HG03280 (cell line): ENCODE results near the gene LSM3.

Experiments
- ATAC-seq: cut with Tn5 transposase; IDR thresholded peaks from one replicate; pipeline ENCODE4 v1.9.1; 2021; ENCODE audit warnings: mild to moderate bottlenecking, moderate library complexity; ENCODE audit not compliant: unreplicated experiment

The LSM3 gene

DNA sequence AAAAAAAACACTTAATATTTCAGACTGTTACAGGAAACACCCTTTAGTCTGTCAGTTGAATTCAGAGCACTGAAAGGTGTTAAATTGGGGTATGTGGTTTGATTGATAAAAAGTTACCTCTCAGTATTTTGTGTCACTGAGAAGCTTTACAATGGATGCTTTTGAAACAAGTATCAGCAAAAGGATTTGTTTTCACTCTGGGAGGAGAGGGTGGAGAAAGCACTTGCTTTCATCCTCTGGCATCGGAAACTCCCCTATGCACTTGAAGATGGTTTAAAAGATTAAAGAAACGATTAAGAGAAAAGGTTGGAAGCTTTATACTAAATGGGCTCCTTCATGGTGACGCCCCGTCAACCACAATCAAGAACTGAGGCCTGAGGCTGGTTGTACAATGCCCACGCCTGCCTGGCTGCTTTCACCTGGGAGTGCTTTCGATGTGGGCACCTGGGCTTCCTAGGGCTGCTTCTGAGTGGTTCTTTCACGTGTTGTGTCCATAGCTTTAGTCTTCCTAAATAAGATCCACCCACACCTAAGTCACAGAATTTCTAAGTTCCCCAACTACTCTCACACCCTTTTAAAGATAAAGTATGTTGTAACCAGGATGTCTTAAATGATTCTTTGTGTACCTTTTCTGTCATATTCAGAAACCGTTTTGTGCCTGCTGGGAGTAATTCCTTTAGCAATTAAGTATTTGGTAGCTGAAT, 35.9 kb upstream of the LSM3 start:
- ATAC-seq = no peak

DNA sequence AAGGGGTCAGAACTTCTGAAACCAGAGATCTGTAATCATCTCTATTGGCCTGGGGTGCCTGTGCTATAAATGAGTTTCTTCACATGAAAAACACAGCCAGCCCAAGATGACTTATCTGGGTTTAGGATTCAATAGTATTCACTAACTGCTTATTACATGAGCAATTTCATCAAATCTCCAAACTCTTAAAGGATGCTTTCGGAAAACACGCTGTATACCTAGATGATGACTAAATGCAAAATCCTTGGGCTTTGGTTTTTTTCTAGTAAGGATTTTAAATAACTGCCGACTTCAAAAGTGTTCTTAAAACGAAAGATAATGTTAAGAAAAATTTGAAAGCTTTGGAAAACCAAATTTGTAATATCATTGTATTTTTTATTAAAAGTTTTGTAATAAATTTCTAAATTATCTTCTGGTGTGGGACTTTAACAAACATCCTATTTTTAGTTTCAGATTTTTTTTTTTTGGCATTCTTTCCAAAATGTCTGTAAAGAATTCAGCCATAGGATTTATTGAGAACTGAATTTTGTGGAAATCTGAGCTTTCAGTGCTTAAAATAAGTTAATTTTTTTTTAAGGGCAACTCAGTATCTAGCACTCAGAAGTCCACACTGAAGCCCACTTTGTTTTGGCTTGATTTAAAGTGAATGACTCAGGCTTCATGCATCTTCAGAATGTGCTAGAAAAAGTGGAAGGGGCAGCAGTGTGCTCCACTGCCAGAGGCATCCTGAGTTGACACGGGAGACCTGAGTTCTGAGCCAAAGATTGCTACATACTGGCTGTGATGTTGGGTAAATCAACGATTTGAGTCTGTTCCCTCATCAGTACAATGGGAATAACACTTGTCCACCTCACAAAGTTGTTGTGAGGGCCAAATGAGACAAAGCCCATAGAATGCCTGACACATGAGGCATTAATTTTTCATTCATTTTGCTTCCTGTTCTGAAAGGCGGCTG, 35.1 kb upstream of the LSM3 start:
- ATAC-seq = no peak

DNA sequence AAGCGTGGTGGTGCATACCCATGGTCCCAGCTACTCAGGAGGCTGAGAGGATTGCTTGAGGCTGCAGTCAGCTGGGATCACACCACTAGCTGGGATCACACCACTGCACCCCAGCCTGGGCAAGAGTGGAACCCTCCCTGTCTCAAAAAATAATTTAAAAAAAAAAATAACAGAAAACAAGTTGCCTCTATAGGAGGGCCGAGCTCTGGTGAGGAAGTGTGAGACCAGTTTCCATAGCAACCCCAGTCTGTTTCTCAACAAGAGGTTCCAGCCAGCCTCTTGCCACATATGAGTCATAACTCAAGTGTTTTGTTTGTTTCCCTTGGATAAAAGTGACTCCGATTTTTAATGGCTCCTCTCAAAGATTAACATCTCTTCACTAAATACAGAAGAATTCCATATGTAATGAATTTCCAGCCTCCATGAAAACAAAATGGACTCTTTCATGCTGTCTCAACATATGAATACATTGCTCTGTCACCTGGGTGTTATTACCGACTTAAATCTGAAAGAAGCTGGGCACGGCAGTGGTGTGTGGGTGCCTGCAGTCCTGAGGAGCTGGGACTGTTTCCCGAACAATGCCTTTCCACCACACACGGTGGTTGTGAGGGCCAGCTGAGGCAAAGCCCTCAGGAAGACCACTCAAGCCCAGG, 34.1 kb upstream of the LSM3 start:
- ATAC-seq = peak; percentile 95

DNA sequence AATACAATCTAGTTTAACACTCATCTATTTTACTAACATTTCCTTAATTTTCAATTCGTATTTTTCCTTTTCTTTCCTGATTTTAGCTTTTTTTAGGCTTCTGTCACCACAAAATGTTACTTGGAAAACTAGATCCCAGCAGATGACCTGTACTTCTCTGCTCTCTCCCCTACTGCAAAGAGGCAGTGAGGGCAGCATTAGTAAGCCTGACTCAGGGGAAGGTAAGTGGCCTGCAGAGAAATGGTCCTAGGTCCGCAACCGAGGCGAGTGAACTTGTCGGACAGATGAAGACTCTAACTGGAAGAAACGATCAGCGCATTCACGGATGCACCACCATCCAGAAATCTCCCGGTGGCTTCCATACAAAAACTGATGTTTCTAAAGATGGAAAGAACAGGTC, 33.4 kb upstream of the LSM3 start:
- no peak for ATAC-seq

DNA sequence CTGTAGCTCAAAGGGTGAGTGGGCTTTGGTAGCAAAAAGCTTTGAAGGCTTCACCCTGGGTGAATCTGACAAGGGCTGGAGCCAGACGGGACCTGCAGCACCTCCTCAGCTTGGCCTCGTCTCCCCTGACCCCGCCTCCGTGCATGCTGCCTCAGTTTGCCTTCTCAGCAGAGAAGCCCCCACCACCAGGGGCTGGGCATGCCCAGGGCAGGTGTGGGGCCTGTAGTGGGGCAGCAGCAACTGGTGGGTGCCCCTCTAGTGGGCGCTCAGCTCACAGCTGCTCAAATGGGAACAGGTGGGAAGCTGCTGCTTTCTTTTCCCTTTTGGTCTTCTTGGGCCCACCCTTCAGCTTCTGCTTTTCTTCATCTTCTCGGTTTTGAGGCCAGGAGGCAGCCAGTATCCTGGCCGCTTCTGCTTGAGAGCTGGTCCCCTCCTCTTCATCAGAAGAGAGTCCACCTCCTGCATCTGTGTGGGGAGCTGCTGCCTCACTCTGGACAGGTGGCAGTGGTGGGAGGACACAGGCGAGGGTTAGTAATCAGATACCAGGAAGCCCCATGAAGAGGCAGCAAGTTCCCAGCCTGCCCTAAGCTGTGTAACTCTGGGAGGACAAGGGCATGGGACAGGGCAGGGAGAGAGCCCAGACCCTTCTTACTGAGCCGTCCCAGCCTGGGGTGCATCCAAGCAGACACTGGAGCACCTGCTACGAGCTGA, 32.8 kb upstream of the LSM3 start:
- no peak for ATAC-seq

DNA sequence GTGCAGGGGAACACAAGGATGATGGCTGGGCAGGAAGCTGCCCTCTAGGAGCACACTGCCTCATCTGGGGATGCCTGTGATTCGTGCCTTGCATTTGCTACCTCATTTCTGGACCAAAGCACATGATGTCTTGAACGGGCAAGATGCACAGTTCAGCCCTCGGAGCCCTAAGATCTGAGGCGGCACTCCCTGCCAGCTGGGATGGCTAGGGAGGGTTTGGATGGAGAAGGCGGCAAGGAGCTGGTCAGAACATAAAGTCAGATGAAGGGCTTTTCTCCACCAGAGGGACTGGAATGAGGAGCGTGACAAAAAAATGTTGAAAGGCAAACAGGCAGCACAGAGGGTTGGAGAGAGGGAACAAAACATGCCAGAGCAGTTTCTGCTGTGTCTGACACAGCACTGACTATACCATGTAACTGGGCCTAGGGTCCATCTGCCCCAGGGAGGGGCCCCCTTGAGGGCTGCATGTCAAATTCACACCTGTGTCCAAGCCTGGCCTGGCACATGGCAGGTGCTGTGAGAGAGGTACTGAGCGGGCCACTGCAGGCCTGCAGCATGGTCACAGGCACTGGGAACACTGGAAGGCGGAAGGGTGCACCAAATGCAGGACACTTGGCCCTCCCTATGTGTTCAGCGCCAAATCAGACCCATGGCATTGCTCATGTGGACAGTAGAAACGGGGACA, 32.1 kb upstream of the LSM3 start:
- no peak for ATAC-seq

DNA sequence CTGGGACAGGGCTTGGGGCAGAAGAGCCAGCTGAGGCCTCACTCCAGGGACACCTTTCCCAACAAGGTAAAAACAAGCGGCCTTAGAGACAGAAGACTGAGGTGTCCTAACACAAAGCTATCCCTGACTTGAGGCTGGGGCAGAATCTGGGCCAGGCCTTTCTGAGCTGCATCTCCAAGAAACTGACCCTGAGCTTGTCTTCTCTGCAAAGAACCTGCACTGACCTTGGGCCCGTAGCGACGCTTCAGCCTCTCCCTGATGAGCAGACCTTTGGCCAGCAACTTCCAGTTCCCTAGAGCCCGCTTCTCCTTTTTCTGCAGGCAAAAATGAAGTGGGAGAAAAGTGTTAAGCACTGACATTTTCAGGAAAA, 31.6 kb upstream of the LSM3 start:
- no peak for ATAC-seq

DNA sequence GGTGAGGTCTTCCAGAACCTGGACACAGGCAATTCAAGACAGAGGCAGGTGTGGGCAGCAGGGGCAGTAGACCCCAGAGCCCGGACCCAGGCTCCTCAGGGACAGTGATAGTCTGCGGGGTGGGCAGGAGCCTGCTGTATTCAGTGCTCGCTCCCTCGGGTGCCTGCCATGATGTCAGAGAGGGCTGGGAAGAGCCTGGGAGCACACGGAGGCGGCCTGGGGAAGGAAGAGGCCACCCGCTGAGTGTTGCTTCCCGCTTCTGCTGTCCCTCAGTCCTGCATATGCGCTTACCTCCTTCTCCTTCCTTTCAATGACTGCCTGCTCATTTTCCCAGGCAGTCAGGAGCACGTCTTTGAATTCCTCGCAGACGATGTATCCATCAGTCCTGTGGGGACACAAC, 31.0 kb upstream of the LSM3 start:
- ATAC-seq = no peak

DNA sequence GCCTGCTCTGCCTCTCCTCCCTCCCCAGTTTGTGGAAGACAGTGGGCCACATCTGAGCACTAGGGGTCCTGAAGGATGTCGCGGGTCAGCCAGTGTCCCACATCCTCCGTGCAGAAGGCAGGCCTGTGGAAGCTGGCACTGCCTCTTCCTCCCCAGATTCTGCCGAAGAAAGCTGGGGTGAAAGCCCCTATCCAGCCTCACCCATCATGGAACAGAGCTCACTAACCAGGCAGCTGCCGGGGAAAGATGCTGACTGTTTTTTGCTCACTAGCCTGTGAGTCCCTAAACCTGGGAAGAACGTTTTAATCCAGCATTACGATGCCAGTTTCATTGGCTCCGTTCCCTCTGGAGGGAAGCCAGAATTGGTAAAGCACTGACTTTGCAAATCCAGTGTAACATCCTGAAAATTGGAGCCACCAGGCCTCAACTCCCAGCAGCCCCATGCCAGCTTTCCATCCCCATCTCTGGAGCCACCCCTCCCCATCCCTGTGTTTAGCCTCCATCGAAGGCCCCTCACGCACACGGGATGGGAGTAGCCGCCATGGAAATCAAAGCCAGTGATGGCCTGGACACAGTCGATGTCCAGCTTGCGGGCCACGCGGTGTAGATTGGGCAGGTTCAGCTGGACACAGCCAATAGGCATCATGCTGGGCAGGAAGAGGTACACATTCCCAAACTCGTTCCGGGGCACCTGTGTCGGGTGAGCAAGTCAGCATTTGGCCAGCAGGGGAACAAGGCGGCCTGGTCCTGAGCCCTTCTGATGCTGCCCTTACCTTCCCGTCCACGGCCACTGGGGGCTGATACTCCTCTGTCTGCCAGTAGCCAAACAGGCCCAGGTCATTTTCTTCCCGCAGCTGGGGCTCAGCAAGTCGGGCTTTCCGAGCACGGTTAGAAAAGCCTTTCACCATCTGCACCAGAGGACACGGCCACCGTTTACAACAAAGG, 30.3 kb upstream of the LSM3 start:
- ATAC-seq = no peak

DNA sequence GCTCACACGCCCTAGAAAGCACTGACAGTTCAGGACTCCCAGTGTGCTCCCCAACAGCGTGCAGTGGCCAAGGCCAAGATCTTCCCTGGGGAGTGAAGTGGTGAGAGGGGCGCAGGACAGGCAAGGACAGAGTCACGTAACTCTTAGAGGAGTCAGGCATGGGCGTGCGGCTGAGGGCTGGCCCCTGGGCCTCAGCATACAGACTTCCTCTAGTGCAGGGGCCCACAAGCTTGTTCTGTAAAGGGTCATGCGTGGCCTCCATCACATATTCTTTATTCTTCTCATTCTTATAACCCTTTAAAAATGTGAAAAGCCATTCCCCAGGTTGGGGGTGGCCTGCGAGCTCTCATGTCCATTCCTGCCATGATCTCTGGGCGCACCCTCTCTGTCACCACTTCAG, 28.5 kb upstream of the LSM3 start:
- ATAC-seq = no peak

DNA sequence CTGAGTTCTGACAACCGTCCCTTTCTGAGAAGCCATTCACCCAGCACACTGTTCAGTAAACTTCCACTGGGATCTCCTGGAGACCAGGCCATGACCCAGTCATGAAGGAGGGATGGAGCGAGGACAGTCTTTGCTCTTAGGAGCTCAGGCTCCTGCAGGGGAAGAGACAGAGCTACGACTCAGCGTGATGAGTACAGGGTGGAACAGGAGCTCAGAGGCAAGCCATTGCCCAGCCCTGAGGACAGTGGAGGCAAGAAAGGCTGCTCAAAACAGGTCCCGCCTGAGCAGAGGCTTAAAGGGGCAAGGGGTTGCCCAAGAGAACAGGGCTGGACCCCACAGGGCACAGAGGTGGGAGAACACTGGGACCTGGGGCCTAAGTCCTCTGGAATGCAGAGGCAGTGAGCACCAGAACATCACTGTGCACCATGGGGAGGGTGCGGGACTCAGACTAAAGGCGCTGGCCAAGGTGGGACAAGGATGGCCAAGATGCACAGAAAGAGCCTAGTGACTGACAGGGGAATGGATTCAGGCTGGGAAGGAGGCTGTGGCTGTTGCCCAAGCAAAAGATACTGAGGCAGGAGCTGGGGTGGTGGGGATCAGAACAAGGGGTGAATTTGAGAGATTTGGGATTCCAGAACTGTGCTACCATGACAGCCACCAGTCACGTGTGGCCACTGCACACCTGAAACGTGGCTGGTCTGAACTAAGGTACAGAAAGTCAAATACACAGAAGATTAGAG, 28.0 kb upstream of the LSM3 start:
- ATAC-seq = no peak

DNA sequence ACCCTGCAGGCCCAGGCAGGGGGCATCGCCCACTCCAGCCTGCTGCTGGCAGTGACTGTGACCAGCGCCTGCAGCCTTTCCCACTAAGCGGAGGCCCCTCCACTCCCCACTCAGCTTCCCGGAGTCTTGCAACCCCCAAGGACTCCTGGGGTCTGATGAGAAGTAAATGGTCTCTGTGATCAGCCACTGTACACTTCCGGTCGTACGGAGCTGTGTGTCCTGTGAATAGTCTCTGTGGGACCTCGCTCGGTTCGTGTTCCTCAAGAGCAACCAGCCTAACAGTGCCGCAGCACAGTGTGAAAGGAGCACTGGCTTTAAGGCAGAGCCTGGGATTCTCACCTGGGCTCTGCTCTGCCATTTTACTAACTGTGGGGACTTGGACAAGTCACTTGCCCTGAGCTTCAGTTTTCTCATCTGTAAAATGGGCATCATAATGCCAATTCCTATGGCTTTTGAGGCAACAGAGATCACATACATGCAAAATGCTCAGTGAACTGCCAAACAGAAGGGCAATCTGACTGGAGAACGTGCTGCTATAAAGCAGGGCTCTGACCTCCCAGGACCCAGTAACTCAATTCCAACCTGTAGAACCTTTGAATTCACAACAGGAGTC, 27.0 kb upstream of the LSM3 start:
- no peak for ATAC-seq

DNA sequence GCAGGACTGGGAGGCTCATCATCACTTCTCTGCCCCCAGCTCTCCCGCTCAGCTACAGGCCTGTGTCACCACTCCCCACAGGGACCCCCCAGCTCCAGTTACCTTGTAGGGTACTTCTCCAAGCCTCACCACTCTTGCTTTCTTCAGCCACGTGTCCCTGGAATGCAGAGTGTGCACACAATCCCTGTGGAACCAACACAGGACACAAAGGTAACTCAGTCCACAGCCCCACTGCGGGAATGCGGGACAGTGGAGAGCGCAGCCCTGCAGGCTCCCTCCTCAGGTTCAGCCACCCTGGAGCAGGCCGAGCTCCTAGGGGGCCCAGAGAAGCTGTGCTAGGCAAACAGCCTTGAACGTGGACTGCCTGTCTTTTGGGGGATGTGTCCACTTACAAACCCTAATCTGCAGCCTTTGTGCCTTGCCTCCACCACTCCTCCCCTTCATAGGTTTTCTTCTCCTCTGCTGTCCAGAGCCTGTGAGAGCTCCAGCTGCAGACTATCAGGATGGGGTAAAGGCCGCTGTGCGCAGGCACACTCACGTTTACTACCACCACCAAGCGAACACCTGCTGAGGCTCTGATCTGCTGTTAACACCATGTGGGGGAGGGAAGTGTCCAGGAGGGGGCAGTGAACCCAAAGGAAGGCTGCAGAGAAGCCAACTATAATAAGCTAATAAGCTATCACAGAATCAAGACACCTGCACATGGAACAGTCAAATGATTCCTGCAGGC, 26.2 kb upstream of the LSM3 start:
- ATAC-seq = no peak

DNA sequence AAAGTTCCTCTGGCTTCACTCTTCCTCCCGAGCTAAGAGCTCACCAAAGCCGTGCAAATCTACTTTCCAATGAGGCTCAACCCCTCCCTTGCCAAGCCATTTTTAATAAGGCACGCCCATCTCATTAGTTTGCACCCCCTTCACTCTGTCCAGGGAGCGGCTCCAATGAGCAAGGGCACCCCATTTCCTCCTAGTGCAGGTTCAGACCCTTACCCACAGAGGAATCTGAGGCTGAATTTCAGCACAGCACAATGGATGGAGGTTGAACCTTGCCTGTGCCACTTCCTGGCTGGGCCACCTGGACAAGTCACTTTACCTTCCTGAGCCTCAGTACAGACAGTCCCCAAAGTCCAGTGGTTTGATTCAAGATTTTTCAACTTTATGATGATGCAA, 25.7 kb upstream of the LSM3 start:
- no peak for ATAC-seq

DNA sequence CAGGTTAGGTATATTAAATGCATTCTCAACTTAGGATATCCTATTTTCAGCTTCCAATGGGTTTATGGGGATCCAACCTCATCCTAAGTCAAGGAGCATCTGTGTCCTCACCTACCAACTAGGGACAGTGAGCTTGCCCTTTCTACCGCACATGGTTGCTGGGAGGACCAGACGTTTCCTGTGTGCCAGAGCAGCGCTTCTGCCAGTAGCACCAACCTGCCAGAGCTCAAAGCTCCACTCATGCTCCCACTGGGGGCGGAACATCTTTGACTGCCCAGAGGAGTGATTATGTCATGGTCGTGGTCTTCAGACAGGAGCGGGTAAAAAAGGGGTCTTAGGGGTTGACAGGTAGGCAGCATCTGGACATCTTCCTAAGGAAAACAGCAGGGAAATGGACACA, 25.0 kb upstream of the LSM3 start:
- no peak for ATAC-seq

DNA sequence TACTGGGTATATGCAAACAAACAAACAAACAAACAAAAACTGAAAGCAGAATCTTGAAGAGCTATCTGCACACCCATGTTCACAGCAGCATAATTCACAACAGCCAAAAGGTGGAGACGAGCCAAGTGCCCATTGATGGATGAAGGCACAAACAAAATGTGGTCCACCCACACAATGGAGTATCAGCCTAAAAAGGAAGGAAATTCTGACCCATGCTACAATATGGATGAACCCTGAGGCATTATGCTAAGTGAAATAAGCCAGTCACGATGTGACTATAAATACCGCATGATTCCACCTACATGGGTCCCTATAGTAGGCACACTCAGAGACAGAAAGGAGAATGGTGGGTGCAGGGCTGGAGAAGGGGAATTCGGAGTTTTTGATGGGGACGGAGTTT, 24.3 kb upstream of the LSM3 start:
- no peak for ATAC-seq

DNA sequence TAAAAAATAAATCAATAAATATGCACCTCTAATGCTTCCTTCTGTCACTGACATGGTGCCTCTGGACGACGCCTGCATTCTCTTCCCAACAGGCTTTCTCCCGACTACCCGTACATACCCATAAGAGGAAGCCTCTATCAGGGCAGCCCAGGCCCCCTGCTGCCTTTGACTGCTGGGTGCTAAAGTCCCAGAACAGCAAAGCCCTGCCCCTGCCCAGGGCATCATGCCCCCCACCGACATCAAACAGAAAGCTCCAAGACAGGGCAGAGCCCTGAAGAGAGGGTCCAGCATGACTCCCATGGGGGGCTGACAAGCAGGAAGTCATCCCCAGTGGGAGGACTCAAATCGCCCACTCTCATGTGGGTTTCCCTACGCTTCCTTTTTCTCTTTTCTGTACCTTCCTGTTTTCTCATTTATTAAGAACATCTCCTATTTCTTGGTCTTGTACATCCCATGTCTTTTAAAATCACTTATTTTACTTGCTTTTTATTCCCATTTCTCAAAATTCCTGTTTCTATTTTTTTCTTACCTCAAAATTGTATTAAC, 23.6 kb upstream of the LSM3 start:
- no peak for ATAC-seq

DNA sequence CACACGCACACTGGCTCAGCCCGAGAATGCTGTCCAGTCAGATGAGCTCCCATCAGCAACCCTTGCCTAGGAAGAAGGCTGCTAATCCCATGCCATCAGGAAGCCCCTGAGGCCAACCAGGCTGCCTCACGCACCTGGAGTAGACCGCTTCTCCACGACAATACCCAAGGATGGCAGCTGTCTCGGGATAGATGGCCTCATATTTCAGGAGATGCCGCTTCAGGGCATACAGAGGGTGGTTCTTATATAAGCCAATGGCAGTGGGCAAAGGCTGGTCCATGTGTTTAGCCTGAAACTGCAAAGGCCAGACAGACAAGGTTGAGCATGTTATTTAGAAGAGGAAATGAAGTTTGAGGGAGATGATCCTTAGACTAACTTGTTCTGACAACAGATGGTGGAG, 22.4 kb upstream of the LSM3 start:
- ATAC-seq = no peak
